ENCODE data around the gene ACTBL2. TPM values are rescaled to one million over a fixed set of nuclear protein-coding genes. Genes with fewer than 3 reads are reported as not detected.
A peak's percentile ranks its signal among the peaks of the same experiment; 100 is the strongest.
"Not testable (repeated sequence)": the region's sequence is repeated elsewhere in the genome, so short reads cannot be mapped to it uniquely, and the experiment has no call there.

The ACTBL2 gene
- total and polyA plus RNA-seq, 2 experiments from 2014 or later: 0.17 to 0.83 TPM

DNA sequence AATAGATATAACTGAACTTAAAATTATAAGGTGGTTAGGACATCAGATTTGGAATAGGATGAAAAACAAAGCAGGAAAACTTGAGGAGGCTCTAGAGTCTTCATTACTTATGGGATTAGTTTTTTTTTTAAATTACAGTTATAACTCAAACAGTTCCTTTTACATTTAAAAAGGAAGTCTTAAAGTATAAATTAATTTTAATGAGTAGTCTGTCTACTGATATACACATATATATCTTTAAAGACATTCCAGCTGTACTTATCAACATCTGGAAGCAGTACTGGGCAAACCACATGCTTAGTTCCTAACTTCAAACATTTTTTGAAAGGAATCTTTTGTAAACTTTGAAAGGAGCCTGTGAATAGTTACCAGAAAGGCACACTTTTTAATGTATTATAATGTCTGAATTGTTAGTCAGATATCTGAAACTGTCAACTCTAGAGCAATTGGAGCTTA is 6.0 kb downstream of the ACTBL2 start:
- Histone ChIP-seq H4K20me1 (ENCODE audit: insufficient read depth, poor library complexity, severe bottlenecking) (no peaks in the 10 kb centered on the region), H3K9me3 (ENCODE audit: low read depth) (no peaks in the 10 kb centered on the region), H2AFZ (no peak overlapping the region), H3K79me2 (no peaks in the 10 kb centered on the region), H3K4me2 (no peak overlapping the region), H3K4me1 (ENCODE audit: insufficient read depth) (peaks cover 6% of the 10 kb centered on the region), H3K4me3 (no peak overlapping the region), H3K9me2 (replicated peaks; ENCODE audit: insufficient read depth) (no peaks in the 10 kb centered on the region), H3K36me3 (replicated peaks; ENCODE audit: insufficient read depth, low read depth) (no peaks in the 10 kb centered on the region), H3K27me3 (no peaks in the 10 kb centered on the region), H3K27ac (peak overlapping the region; percentile 25)
- TF ChIP-seq, protein P1, sequence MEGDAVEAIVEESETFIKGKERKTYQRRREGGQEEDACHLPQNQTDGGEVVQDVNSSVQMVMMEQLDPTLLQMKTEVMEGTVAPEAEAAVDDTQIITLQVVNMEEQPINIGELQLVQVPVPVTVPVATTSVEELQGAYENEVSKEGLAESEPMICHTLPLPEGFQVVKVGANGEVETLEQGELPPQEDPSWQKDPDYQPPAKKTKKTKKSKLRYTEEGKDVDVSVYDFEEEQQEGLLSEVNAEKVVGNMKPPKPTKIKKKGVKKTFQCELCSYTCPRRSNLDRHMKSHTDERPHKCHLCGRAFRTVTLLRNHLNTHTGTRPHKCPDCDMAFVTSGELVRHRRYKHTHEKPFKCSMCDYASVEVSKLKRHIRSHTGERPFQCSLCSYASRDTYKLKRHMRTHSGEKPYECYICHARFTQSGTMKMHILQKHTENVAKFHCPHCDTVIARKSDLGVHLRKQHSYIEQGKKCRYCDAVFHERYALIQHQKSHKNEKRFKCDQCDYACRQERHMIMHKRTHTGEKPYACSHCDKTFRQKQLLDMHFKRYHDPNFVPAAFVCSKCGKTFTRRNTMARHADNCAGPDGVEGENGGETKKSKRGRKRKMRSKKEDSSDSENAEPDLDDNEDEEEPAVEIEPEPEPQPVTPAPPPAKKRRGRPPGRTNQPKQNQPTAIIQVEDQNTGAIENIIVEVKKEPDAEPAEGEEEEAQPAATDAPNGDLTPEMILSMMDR (IDR thresholded peaks at IDR 0.05; ENCODE audit: poor library complexity): no peak
- TF ChIP-seq EZH2phosphoT487 (IDR thresholded peaks at IDR 0.05; ENCODE audit: low read depth, severe bottlenecking, unreplicated experiment): no peak
- TF ChIP-seq EZH2 (IDR thresholded peaks at IDR 0.05; ENCODE audit: borderline replicate concordance): no peak
- no peak for DNase-seq (ENCODE audit: low spot score)

DNA sequence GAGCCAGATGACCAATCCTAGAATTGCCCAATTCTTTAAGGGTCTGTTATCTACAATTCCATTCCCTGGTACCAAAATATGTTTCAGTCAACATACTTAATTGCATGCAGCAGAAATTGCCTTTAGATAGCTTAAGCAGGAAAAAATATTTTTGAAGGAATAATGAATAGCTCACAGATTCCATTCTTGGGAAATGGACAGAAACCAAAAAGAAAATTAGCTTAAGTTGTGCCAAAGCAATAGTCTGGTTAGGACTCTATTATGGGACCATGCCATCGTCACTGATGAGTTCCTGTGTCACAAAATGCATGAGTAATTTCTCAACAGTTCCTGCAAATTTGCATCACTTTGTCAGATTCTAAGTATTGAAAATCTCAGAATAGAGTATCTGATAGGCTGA is 12.3 kb downstream of the ACTBL2 start:
- no peak overlapping the region for H3K4me2 ChIP-seq
- H4K20me1 ChIP-seq (ENCODE audit: insufficient read depth, poor library complexity, severe bottlenecking): no peaks in the 10 kb centered on the region
- H3K4me3 ChIP-seq: no peak overlapping the region
- no peak for DNase-seq (ENCODE audit: low spot score)
- no peaks in the 10 kb centered on the region for H3K9me2 ChIP-seq (replicated peaks; ENCODE audit: insufficient read depth)
- no peaks in the 10 kb centered on the region for H3K9me3 ChIP-seq (ENCODE audit: low read depth)
- H3K36me3 ChIP-seq (replicated peaks; ENCODE audit: insufficient read depth, low read depth): no peaks in the 10 kb centered on the region
- H3K4me1 ChIP-seq (ENCODE audit: insufficient read depth): no peaks in the 10 kb centered on the region
- H2AFZ ChIP-seq: no peak overlapping the region
- H3K27me3 ChIP-seq: no peaks in the 10 kb centered on the region
- TF ChIP-seq EZH2phosphoT487 (IDR thresholded peaks at IDR 0.05; ENCODE audit: low read depth, severe bottlenecking, unreplicated experiment) (no peak), EZH2 (IDR thresholded peaks at IDR 0.05; ENCODE audit: borderline replicate concordance) (no peak)
- TF ChIP-seq, protein P1 (IDR thresholded peaks at IDR 0.05; ENCODE audit: poor library complexity): no peak
- H3K27ac ChIP-seq: no peak overlapping the region
- H3K79me2 ChIP-seq: no peaks in the 10 kb centered on the region
- 89% methylated on average over 1 of the region's 1 CpG for WGBS (ENCODE audit: low lambda C conversion rate, missing lambda C conversion rate)

DNA sequence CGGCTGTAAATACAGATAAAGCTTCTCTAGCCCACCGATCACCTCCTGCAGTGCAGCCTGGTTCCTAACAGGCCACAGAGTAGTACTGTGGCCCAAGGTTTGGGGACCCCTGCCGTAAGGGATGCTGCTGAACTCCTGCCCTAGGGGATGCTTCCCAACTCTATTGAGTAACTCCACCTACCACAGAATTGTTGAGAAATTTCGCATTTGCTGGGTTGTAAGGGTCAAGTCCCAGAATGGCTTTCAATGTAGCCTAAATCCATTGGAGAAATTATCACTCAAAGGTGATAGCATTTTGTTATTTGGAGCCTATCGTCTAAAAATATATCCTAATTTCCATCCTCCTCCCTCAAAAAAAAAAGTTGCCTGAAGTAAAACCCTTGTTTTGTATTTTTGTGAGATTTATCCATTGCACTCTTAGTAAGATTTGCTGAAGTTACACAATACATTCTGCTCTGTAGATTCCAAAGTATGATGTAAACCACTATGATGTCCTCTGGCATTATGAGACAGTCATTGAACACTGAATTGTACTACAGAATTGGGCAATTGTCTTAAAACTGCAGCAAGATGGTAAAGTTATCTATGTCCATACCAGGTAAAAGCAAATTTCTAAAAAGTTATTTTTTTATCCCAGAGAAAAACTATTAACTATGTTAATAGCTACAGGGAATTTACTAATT is 14.0 kb downstream of the ACTBL2 start:
- no peaks in the 10 kb centered on the region for H4K20me1 ChIP-seq (ENCODE audit: insufficient read depth, poor library complexity, severe bottlenecking)
- no peaks in the 10 kb centered on the region for H3K27me3 ChIP-seq
- no peak overlapping the region for H2AFZ ChIP-seq
- no peaks in the 10 kb centered on the region for H3K36me3 ChIP-seq (replicated peaks; ENCODE audit: insufficient read depth, low read depth)
- TF ChIP-seq EZH2phosphoT487 (IDR thresholded peaks at IDR 0.05; ENCODE audit: low read depth, severe bottlenecking, unreplicated experiment) (no peak), EZH2 (IDR thresholded peaks at IDR 0.05; ENCODE audit: borderline replicate concordance) (no peak)
- no peaks in the 10 kb centered on the region for H3K79me2 ChIP-seq
- 91% methylated on average over 5 of the region's 5 CpGs for WGBS (ENCODE audit: low lambda C conversion rate, missing lambda C conversion rate)
- H3K9me2 ChIP-seq (replicated peaks; ENCODE audit: insufficient read depth): no peaks in the 10 kb centered on the region
- H3K27ac ChIP-seq: no peak overlapping the region
- H3K4me3 ChIP-seq: no peak overlapping the region
- no peak for DNase-seq (ENCODE audit: low spot score)
- no peaks in the 10 kb centered on the region for H3K4me1 ChIP-seq (ENCODE audit: insufficient read depth)
- H3K9me3 ChIP-seq (ENCODE audit: low read depth): no peaks in the 10 kb centered on the region
- no peak overlapping the region for H3K4me2 ChIP-seq

DNA sequence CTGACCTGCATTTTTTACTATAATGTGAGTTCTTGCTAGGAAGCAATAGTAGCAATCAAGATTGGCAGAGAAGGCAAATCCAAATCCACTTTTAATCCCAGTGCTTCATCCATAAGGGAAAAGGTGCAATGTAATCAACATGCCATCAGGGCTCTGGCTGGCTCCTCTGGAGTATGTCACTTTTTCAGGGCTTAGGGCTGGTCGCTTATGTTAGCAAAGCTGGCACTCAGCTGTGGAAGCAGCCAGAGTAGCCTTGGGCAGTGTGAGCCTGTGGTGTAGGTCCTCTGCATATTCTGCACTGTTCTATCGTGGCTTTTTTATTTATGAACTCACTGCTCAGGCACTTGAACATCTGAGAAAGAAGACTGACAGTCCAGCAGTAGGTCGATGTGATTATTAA is 16.1 kb downstream of the ACTBL2 start:
- DNase-seq (ENCODE audit: low spot score): no peak
- no peak overlapping the region for H3K27ac ChIP-seq
- no peaks in the 10 kb centered on the region for H3K79me2 ChIP-seq
- H3K4me2 ChIP-seq: no peak overlapping the region
- no peaks in the 10 kb centered on the region for H3K9me2 ChIP-seq (replicated peaks; ENCODE audit: insufficient read depth)
- H4K20me1 ChIP-seq (ENCODE audit: insufficient read depth, poor library complexity, severe bottlenecking): no peaks in the 10 kb centered on the region
- H3K4me1 ChIP-seq (ENCODE audit: insufficient read depth): no peaks in the 10 kb centered on the region
- 51% methylated on average over 3 of the region's 3 CpGs for WGBS (ENCODE audit: low lambda C conversion rate, missing lambda C conversion rate)
- H3K36me3 ChIP-seq (replicated peaks; ENCODE audit: insufficient read depth, low read depth): no peaks in the 10 kb centered on the region
- H3K4me3 ChIP-seq: no peak overlapping the region
- TF ChIP-seq EZH2 (IDR thresholded peaks at IDR 0.05; ENCODE audit: borderline replicate concordance) (no peak), EZH2phosphoT487 (IDR thresholded peaks at IDR 0.05; ENCODE audit: low read depth, severe bottlenecking, unreplicated experiment) (no peak)
- TF ChIP-seq, protein P1 (IDR thresholded peaks at IDR 0.05; ENCODE audit: poor library complexity): no peak
- no peaks in the 10 kb centered on the region for H3K27me3 ChIP-seq
- no peak overlapping the region for H2AFZ ChIP-seq
- H3K9me3 ChIP-seq (ENCODE audit: low read depth): no peaks in the 10 kb centered on the region

DNA sequence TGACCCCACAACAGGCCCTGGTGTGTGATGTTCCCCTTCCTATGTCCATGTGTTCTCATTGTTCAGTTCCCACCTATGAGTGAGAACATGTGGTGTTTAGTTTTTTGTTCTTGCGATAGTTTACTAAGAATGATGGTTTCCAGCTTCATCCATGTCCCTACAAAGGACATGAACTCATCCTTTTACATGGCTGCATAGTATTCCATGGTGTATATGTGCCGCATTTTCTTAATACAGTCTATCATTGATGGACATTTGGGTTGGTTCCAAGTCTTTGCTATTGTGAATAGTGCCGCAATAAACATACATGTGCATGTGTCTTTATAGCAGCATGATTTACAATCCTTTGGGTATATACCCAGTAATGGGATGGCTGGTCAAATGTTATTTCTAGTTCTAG is 22.6 kb downstream of the ACTBL2 start:
- not testable (repeated sequence) for H3K27me3 ChIP-seq; H3K9me2 ChIP-seq (replicated peaks; ENCODE audit: insufficient read depth); DNase-seq (ENCODE audit: low spot score); H3K4me3 ChIP-seq; H3K27ac ChIP-seq; H2AFZ ChIP-seq; H3K79me2 ChIP-seq; H3K4me2 ChIP-seq; H4K20me1 ChIP-seq (ENCODE audit: insufficient read depth, poor library complexity, severe bottlenecking); H3K36me3 ChIP-seq (replicated peaks; ENCODE audit: insufficient read depth, low read depth); H3K9me3 ChIP-seq (ENCODE audit: low read depth)
- WGBS (ENCODE audit: low lambda C conversion rate, missing lambda C conversion rate): 92% methylated on average over 3 of the region's 3 CpGs
- H3K4me1 ChIP-seq (ENCODE audit: insufficient read depth): peaks cover 16% of the 10 kb centered on the region
